Body of pancreas (tissue), 4 donors: ENCODE results near the gene MAGEF1.

Source experiments
- CTCF ChIP-seq, 7 experiments: fragments of 450-650 bp in 4 of 7; fragments of 200-600 bp in 3 of 7; sonication (generic) in 3 of 7; IDR thresholded peaks; one replicate each; pipeline ENCODE4 v1.5.1; 2016 to 2019; ENCODE audit warnings: antibody characterized with exemption in 7 of 7
- POLR2A ChIP-seq, 3 donors: fragments of 450-650 bp; IDR thresholded peaks; one replicate each; pipeline ENCODE4 v1.6.1; 2016; ENCODE audit warnings: antibody characterized with exemption in 3 of 3, mild to moderate bottlenecking in 2 of 3

- no peak for TF ChIP-seq CTCF (IDR thresholded peaks at IDR 0.05)
- no peak for TF ChIP-seq POLR2A (IDR thresholded peaks at IDR 0.05)
These were observed 29.3 kb upstream of the MAGEF1 start for GRCh38 chr3:184741259-184741556.
